Measurements from ENCODE around the gene ASCC2. TPM values are rescaled to one million over a fixed set of nuclear protein-coding genes. Genes with fewer than 3 reads are reported as not detected.

The ASCC2 gene
- total and polyA plus RNA-seq, 2 experiments from 2014 or later, result 30.5 to 31.3 TPM

DNA sequence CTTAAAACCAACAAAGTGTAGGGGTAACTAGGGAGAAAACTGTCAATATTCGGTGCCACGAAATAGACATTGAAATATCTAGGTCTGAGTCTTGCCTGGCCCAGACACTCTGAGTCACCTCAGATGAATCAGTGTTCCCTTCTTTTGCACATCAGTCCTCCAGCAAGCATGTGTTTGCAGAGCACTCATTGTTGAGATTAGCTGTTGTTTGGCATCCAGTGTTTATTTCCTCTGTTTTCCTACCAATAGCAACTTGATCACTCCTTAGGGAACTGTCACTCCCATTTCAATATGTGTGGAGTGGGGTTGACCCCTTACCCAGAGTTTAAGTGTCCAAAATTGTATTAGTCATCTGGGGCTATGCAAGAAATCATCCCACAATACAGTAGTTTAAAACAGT lies 4.7 kb upstream of the ASCC2 start (continued):
- TF ChIP-seq, protein P1, sequence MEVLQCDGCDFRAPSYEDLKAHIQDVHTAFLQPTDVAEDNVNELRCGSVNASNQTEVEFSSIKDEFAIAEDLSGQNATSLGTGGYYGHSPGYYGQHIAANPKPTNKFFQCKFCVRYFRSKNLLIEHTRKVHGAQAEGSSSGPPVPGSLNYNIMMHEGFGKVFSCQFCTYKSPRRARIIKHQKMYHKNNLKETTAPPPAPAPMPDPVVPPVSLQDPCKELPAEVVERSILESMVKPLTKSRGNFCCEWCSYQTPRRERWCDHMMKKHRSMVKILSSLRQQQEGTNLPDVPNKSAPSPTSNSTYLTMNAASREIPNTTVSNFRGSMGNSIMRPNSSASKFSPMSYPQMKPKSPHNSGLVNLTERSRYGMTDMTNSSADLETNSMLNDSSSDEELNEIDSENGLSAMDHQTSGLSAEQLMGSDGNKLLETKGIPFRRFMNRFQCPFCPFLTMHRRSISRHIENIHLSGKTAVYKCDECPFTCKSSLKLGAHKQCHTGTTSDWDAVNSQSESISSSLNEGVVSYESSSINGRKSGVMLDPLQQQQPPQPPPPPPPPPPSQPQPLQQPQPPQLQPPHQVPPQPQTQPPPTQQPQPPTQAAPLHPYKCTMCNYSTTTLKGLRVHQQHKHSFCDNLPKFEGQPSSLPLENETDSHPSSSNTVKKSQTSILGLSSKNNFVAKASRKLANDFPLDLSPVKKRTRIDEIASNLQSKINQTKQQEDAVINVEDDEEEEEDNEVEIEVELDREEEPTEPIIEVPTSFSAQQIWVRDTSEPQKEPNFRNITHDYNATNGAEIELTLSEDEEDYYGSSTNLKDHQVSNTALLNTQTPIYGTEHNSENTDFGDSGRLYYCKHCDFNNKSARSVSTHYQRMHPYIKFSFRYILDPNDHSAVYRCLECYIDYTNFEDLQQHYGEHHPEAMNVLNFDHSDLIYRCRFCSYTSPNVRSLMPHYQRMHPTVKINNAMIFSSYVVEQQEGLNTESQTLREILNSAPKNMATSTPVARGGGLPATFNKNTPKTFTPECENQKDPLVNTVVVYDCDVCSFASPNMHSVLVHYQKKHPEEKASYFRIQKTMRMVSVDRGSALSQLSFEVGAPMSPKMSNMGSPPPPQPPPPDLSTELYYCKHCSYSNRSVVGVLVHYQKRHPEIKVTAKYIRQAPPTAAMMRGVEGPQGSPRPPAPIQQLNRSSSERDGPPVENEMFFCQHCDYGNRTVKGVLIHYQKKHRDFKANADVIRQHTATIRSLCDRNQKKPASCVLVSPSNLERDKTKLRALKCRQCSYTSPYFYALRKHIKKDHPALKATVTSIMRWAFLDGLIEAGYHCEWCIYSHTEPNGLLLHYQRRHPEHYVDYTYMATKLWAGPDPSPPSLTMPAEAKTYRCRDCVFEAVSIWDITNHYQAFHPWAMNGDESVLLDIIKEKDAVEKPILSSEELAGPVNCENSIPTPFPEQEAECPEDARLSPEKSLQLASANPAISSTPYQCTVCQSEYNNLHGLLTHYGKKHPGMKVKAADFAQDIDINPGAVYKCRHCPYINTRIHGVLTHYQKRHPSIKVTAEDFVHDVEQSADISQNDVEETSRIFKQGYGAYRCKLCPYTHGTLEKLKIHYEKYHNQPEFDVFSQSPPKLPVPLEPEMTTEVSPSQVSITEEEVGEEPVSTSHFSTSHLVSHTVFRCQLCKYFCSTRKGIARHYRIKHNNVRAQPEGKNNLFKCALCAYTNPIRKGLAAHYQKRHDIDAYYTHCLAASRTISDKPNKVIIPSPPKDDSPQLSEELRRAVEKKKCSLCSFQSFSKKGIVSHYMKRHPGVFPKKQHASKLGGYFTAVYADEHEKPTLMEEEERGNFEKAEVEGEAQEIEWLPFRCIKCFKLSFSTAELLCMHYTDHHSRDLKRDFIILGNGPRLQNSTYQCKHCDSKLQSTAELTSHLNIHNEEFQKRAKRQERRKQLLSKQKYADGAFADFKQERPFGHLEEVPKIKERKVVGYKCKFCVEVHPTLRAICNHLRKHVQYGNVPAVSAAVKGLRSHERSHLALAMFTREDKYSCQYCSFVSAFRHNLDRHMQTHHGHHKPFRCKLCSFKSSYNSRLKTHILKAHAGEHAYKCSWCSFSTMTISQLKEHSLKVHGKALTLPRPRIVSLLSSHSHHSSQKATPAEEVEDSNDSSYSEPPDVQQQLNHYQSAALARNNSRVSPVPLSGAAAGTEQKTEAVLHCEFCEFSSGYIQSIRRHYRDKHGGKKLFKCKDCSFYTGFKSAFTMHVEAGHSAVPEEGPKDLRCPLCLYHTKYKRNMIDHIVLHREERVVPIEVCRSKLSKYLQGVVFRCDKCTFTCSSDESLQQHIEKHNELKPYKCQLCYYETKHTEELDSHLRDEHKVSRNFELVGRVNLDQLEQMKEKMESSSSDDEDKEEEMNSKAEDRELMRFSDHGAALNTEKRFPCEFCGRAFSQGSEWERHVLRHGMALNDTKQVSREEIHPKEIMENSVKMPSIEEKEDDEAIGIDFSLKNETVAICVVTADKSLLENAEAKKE (CRISPR knock-in tag; IDR thresholded peaks at IDR 0.05), result no peak
- TF ChIP-seq, protein P2, sequence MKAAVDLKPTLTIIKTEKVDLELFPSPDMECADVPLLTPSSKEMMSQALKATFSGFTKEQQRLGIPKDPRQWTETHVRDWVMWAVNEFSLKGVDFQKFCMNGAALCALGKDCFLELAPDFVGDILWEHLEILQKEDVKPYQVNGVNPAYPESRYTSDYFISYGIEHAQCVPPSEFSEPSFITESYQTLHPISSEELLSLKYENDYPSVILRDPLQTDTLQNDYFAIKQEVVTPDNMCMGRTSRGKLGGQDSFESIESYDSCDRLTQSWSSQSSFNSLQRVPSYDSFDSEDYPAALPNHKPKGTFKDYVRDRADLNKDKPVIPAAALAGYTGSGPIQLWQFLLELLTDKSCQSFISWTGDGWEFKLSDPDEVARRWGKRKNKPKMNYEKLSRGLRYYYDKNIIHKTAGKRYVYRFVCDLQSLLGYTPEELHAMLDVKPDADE (IDR thresholded peaks at IDR 0.05), result no peak

DNA sequence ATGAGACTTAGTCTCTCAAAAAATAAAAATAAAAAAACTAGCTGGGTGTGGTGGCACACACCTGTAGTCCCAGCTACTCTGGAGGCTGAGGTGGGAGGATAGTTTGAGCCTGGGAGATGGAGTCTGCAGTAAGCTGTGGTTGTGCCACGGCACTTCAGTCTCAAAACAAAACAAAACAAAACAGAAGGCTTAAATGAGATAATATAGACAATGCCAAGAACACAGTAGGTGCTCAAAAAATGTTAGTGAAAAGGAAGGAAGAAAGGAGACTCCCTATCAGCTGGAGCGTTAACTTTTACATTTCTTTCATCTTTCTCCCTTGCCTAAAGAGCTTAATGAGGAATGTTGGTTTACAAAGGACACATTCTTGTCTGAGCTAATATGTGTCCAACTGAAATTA lies 4.1 kb upstream of the ASCC2 start:
- H3K27ac ChIP-seq (ENCODE audit: low read depth), result no peak overlapping the region
- no peaks in the 10 kb centered on the region; the same call in 2 of the 3 replicates for H3K36me3 Mint-ChIP-seq (ENCODE audit: low read depth)
- no peaks in the 10 kb centered on the region for H3K9me2 ChIP-seq (ENCODE audit: insufficient read depth)
- H3K27ac Mint-ChIP-seq, result no peak overlapping the region
- H3F3A ChIP-seq (replicated peaks; ENCODE audit: low read depth), result no peaks in the 10 kb centered on the region
- no peak overlapping the region for H3K4me2 ChIP-seq
- H3K4me1 Mint-ChIP-seq, result peaks cover 6% of the 10 kb centered on the region
- DNase-seq (ENCODE audit: low spot score), result no peak
- peaks cover 11% of the 10 kb centered on the region; the same call in 1 of the 2 replicates for H3K4me1 ChIP-seq (ENCODE audit: insufficient read depth)
- H3K27me3 ChIP-seq (ENCODE audit: insufficient read depth), result no peaks in the 10 kb centered on the region
- ATAC-seq, result no peak
- H2AFZ ChIP-seq, result 0 out of 2 replicates have a peak overlapping the region, but pooled peaks have one; percentile 53
- no peaks in the 10 kb centered on the region for H3K27me3 Mint-ChIP-seq (ENCODE audit: insufficient read depth, low read depth, poor library complexity)
- H3K4me3 ChIP-seq, result no peak overlapping the region
- H3K36me3 ChIP-seq (ENCODE audit: insufficient read depth), result no peaks in the 10 kb centered on the region
- peaks cover 7% of the 10 kb centered on the region for H3K79me2 ChIP-seq (replicated peaks; ENCODE audit: insufficient read depth)
- H3K4me3 Mint-ChIP-seq, result no peak overlapping the region
- H4K20me1 ChIP-seq (replicated peaks; ENCODE audit: insufficient read depth), result no peaks in the 10 kb centered on the region
- H3K9me3 Mint-ChIP-seq, result peaks cover 7% of the 10 kb centered on the region; the same call in 1 of the 3 replicates
- TF ChIP-seq ZNF331 (CRISPR knock-in tag; IDR thresholded peaks at IDR 0.05; ENCODE audit: low read depth) (no peak), ZNF114 (CRISPR knock-in tag; IDR thresholded peaks at IDR 0.05) (no peak), POLR2AphosphoS5 (IDR thresholded peaks at IDR 0.05; ENCODE audit: low read depth) (no peak)
- TF ChIP-seq, protein P1 (CRISPR knock-in tag; IDR thresholded peaks at IDR 0.05), result no peak
